NCI-H2107 treated with DMSO at 0.1 percent for 48 hours (cell line): ENCODE data around the gene KRT4.
"Not testable (repeated sequence)": the region's sequence is repeated elsewhere in the genome, so short reads cannot be mapped to it uniquely, and the experiment has no call there.

Experiments
- DNase-seq: peaks from one replicate; lab custom pipeline; 2025; ENCODE audit not compliant: unreplicated experiment; lab: John Stamatoyannopoulos, UW

Gene KRT4

DNA sequence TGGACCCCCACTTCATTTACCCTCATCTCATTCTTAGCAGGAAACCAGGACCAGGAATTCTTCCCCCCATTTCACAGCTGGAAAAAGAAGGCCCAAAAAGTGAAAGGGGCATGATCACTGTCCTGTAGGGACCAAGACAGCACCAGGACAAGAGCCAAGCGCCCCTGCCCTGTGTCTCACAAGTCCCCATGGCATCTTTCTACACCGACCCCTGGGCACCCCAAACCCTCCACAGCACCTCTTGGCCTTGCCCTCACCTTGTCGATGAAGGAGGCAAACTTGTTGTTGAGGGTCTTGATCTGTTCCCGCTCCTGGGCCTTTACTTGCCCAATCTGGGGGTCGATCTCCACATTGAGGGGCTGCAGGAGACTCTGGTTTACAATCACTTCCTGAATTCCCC is 37.5 kb downstream of the KRT4 start:
- no peak for DNase-seq

DNA sequence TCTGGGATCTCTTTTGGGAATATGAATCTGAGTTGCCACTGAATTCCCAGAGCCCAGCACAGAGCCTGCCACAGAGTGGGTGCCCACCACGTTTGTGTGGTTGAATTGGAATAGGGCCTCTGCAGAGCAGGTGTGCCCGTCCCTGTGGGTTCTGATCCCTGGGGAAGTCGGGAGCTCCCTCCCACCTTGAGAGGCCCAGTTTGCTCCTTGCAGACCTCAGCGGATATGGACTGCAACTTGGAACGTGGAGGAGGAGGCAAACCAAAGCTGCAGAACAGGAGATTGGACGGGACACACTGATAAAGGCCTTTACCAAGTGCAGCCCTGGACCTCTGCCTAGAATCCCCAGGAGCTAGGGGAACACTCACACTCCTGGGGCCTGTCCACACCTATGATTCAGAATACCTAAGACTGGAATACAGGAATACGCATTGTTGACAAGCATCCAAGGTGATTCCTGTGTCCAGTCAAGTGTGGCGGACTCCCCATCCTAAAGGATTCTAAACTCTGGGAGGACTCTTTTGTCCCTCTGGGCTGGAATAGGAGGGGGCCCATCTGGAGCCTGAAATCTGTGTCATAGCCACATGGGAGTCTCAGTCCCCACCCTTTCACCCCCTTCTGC is 39.2 kb downstream of the KRT4 start:
- no peak for DNase-seq

DNA sequence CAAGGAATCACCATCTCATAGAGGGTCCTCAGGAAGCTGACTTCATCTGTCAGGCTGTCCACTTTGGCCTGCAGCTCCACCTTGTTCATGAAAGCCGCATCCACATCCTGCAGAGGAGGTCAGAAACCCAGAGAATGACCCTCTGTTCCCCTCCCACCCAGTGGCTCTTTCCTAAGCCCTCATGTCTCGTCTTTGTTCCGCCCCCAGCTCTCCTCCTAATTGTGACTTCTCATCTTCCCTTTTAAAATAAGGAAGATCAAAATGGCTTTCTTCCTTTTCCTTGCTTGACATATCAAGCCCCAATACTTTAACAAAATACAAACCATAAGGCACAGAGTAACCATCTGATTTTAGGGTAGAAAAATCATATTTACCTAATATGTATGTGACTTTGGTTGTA is 41.1 kb downstream of the KRT4 start:
- no peak for DNase-seq

DNA sequence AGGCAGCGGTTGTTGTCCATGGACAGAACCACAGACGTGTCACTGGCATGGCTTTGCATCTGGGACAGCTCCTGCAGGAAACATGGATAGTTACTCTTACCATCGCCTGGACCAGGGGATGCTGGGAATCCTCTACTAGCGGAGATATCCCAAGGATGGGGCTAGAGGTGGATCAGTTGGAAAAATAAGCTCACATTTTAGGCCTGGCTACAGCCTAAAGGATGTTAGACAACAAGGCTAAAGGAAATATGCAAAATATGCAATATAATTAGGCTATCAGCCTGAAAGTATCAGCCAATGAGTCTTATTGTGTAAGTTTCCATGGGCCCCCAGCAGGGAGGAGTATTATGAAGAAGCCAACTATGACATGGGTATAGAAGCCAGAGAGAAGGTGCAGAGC is 41.7 kb downstream of the KRT4 start:
- no peak for DNase-seq

DNA sequence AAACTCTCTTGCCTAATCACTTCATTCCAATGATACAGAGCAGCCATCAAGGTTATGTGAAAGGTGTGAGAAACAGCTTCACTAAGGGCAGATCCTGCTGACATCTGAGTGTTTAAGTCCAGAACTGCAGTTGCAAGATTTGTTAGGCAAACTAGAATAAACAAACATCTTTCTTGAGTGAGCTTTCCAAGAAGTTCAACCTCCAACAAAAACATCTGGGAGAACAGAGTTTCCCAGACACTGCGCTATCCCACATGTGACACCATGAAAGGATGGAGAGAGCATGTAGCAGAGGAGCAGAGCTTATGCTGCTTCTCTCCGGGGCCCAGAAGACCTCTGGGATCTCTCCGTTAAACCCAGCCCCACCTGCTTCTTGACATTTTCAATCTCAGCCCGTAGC is 42.4 kb downstream of the KRT4 start:
- DNase-seq, result no peak

DNA sequence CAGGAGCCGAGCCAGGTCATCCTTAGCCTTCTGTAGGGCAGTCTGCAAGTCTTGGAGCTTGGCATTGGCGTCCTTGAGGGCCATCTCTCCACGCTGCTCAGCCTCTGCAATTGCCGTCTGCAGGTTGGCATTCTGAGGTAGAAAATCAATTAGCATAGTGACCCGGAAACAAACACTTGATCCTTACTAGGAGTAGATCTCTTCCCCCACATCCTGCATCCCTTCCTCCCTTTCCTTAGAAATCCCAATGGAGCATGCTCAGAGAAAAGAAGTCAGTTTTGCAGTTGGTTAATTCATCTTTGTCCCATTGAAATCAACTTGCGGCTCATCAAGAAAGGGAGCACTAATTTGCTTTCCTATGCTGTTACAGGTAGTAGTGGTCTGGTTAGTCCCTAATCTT is 42.8 kb downstream of the KRT4 start:
- DNase-seq, result no peak

DNA sequence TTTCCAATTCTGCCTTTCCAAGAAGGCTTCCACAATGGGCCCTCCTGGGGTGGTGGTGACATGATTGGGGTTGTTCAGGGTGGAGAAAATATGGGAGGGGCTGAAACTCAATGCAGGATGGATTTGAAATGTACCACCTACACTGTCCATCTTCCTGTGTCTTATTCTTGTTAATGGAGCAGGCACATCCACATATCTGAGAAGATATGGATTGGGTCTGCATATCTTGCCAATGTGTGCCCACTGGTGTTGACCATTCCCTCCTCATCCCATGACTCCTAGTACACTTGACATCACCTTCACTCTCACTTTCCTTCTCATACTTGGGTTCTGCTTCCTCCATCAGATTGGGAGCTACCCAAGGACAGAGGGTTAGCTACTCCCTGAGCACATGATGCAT is 44.0 kb downstream of the KRT4 start:
- no peak for DNase-seq

DNA sequence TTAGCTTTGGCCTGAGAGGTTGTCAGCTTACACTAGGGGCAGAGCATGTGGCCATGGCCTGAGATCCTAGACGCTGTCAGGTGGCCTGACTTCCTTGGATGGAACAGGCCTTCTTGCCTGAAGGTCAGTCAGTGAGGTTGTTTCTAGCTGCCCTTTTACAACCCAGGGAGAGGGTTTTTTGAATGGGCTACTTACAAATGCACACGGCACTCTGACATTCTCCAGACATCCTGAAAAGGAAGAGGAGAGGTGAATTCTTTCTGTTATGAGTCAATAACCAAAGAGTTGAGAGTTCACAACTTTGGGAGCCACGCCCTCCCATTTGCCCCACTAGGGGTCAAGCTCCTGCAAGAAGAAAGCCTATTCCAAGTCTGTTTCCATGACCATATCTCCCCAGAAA is 44.6 kb downstream of the KRT4 start:
- no peak for DNase-seq

DNA sequence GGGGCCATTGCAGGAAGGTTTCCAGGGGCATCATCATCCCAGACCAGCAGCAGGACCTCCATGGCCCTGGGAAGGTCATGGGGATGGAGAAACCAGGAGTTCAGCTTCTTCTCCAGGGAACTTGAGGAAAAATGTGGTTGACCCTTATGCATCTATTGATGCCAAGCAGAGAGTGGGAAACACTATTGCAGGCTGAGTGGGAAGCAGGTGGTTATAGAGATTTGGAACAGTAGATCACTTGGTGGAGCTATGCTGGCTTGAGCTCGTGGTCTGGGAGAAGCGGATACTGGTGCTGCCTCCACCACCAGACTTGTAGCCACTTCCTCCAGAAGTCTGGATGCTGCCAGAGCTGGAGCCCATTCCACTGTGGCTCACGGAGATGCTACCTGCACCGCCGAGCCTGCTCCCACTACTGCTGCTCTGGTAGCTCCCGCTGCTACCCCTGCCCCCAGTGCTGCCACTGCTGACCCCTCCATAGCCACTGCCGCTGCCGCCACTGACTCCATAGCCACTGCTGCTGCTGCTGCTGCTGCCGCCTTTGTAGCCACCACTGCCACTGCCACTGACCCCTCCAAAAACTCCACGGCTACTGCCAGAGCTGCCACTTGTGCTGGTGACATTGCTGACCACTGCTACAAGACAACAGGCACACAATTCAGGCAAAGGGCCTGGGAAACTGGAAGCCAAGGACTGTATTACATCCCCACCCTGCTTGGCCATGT is 45.3 kb downstream of the KRT4 start:
- no peak for DNase-seq

DNA sequence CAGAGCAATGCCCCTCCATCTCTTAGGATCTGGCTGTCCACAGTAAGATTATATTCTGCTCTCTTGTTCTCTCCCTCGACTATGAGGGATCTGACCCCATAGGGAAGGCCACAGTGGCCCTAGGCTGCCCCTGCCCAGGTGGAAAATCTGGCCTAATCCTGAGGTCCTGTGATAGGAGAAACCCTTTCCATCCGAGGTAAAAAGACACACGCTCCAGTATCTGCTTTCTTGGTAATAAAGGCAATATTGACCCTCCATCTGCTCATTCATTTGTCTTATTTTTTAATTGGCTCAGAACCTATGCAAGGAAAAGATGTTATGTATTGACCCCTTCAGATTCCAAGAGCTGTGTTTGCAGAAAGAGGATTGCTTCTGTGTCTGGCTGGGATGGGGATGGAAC is 46.5 kb downstream of the KRT4 start:
- DNase-seq, result no peak

DNA sequence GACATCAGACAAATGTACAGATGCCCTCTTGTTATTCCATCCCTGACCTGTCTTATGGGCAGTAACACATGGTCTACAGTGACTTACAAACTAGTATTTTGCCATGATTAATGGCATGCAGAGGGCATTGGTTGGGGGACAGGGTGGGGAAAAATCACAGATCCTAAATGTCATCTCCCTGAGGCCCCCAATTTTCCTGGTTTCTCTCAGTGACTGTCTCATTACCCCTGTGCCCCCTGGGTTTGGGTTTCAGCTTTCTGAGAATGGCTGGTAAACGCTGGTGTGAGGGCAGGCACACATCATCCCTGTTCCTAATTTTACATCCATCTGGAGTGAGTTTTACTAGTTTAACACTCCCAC is 46.9 kb downstream of the KRT4 start:
- DNase-seq, result no peak

DNA sequence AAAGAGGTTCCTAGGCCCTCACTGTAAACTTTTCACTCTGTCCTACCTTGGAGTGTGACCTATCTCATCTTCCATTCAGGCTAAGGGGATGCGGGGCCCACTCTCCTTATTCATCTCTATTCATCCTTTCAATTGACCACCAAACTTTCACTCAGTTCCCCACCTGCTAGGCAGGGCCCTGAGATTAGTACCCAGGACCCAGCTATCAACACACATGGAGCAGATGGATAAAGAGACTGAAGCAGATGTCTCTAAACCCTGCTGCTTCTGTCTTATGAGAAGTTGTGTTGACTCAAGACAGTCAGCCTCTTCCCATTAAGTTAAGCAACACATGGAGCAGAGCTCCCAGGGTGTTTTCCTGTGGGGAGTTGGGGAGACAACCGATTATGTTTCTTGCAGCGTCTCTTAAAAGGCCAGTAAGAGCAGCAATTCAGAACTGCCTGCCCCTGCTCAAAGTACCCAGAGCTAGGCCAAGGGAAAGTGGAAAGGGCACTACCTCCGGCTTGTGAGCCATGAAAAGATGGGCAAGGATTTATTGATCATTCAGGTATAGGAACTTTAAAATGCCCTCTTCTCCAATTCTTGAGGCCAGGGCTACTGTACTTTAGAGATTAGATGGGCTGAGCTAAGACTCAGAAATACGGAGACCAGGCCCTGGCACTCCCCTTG is 47.4 kb downstream of the KRT4 start:
- DNase-seq, result no peak

DNA sequence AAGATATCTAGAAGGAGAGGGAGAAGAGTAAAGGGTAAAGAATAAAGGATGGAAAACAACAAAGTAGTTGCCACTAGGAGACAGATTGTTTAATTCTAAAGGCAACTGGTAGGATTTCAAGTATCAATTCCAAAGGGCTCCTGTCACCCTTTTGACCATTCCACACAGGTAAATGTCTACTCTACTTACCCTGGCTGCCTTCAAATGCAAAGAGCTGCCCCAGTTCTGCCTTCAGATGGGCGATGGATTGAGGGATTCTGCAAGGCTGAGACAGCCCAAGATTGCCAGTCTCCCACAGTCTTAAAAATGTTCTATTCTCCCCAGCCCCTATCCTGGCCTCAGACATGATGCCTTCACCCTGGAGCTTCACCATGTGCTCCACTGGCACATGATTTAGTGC is 48.2 kb downstream of the KRT4 start:
- DNase-seq, result no peak

DNA sequence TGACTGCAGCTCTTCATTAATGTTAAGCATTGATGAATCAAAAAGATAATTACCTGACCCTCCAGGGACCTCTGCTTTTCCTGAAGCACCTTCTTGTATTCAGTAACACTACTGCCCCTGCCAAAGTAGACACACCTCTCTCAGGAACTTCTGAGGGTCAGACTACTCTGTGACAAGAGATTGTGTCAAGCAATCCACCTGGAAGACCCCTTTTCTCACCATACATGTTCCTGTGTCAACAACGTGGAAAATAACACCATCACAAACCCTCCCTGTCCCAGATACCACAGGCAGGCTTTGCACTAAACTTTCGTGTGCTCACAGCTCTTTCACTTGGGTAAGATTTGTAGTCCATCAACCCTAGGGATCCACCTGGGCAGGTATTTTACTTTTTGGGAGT is 49.9 kb downstream of the KRT4 start:
- no peak for DNase-seq

DNA sequence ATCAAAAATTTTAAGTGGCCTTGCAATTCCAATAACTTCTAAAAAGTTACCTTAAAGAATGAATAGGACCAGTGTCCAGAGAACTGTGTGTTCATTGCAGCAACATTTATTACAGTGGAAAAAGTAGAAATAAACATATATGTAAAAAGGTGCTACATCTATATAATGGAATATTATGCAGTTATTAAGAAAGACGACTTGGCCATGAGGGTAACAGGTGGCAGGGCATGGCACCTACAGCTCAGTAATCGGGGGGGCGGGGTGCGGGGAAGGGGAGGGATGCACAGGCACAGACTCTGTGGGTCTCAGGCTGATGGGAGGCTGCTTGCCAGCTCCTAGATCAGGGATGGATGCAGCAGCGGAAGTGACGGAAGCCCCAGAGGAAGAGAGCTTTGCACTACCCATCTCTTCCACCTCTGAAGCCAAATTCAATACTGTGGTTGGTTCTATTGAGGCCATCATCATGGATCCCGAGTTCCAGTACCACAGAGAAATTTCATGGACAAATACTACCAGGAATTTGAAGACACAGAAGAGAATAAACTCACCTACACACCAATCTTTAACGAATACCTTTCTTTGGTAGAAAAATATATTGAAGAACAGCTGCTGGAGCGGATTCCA is 50.8 kb downstream of the KRT4 start:
- no peak for DNase-seq

DNA sequence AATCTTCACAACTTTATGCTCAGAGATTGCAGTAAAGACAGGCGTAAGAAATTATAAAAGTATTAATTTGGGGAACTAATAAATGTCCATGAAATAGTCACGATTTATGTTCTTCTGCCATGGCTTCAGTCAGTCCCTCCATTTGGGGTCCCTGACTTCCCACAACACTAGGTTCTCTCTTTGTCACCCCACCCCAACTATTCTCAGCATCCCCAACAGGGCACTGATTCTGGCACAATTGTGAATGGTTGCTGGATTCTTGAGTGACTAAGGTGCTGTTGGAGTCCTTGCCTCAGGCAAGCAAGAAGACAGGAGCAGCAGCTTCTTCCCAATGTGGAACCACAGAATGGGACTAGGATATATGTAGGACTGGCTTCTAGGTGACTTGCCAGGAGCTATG is 52.1 kb downstream of the KRT4 start:
- no peak for DNase-seq

DNA sequence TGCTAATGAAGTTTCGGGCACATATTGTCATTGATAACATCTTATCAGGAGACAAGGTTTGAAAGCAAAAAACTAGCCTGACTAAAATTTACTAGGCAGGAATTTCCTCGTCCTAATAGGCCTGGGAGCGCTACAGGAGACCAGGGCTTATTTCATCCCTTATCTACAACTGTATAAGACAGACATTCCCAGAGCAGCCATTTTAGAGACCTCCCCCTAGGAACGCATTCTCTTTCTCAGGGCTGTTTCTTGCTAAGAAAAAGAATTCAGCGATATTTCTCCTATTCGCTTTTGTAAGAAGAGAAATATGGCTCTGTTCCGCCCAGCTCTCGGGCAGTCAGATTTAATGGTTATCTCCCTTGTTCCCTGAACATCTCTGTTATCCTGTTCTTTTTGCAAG is 52.7 kb downstream of the KRT4 start:
- not testable (repeated sequence) for DNase-seq

DNA sequence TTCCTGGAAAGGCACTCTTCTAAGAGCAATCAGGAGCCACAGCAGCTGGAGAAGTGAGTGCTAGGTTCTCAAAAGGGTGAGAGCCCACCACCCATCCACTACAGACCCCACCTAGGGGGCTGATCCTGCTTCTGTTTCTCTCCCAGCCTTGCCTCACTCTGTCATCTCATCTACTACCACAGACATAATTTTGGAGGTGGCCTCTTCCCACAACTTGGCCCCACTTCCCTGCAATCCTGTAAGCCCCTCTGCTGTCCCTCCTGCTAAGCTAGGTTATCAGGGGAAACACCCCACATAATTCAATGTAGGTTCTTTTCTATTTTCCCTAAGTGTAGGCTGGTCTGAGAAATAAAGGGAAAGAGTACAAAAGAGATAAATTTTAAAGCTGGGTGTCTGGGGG is 53.3 kb downstream of the KRT4 start:
- DNase-seq, result no peak

DNA sequence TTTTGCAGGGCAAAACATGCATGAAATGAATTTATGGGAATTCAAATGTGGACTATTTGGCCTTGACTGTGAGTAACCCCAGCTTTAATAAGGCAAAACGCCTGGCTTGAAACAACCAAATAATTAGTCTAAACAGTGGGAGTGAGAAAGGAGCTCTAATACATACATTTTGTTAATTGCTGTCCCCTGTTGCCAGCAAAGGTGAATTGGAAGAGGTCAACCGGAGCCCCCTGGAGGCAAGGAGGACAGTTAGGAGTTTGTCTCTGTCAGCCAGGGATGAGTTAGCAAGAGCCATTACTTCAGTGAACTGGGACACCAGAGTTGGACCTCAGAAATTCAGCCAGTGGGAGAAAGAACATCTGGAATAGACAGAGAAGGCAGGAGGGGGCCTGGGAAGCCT is 54.2 kb downstream of the KRT4 start:
- DNase-seq, result no peak

DNA sequence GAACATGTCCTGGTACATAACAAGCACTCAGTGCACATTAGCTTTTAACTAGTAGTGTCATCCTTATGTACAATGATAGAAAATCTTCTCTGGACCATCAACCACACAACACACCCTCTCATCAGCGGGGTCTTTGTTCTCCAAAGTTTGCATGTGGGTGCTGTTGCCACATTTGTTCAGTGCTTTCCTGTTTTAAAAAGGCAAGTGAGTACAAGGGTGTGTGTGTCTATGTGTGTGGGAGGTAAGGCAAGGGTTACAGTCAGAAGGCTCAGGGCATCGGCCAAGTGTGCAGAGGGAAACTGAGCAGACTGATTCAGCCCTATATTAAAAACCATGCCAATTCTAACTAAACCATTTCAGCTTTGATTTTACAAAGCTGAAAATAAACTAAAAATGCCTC is 54.7 kb downstream of the KRT4 start:
- DNase-seq, result no peak

DNA sequence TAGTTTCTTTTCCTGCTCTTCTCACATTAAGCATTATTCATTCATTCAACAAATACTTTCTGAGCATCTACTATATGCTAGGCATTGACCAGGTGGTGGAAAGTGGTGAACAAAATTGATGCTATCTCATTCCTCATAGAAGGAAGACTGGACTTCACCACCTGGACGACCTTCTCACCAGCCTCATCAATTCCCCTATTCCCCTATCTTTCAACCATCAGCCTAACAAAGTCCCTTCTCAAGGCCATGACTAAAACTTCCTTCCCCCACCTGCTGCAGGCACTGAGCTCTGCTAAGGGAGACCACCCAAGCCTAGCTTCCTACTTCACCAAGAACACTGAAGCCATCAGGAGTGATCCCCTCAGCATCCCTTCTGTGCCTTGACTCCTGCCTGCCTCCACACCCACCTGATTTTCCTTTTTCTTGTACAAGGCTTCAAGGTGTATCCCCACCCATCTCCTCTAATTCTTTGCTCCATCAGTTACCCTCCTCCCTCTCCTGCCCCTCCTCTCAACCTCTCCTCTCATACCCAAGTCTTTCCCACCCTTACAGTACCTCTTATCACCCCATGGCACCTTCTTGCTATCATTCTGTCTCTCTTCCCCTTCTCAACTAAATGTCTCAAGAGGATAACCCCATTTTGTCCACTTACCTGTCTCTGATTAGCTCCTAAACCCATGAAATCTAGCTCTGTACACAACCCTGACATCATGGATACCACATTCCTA is 56.3 kb downstream of the KRT4 start:
- no peak for DNase-seq
